Testis (tissue), 3 donors: ENCODE data around the gene MAPK1. TPM values are rescaled to one million over a fixed set of nuclear protein-coding genes. Genes with fewer than 3 reads are reported as not detected.

Experiments used
- DNase-seq: peaks from one replicate; pipeline ENCODE4 v3.0.0-alpha.2; 2019
- H3K27ac ChIP-seq, 2 donors: fragments of 200-600 bp; sonication (generic); one replicate each; pipeline ENCODE4 v1.5.1; 2019
- H3K27me3 ChIP-seq: fragments of 200-600 bp; sonication (generic); one replicate; pipeline ENCODE4 v1.5.1; 2019
- H3K36me3 ChIP-seq: fragments of 200-600 bp; sonication (generic); one replicate; pipeline ENCODE4 v1.5.1; 2017; ENCODE audit warnings: low read depth; ENCODE audit errors: missing control alignments
- H3K4me1 ChIP-seq: fragments of 200-600 bp; sonication (generic); one replicate; pipeline ENCODE4 v1.5.1; 2019
- H3K4me3 ChIP-seq, 2 donors: fragments of 200-600 bp; sonication (generic); one replicate each; pipeline ENCODE4 v1.5.1; 2017 to 2019
- H3K9me3 ChIP-seq: fragments of 200-600 bp; sonication (generic); one replicate; pipeline ENCODE4 v1.5.1; 2017
- CTCF ChIP-seq, 3 experiments: fragments of 450-650 bp in 2 of 3; fragments of 200-600 bp in 1 of 3; sonication (generic) in 1 of 3; IDR thresholded peaks; one replicate each; pipeline ENCODE4 v1.5.1; 2016 to 2019; ENCODE audit warnings: antibody characterized with exemption in 3 of 3, mild to moderate bottlenecking in 2 of 3, moderate library complexity in 1 of 3
- POLR2A ChIP-seq: fragments of 450-650 bp; IDR thresholded peaks from one replicate; pipeline ENCODE4 v1.6.1; 2017; ENCODE audit warnings: antibody characterized with exemption, mild to moderate bottlenecking, moderate library complexity
- WGBS, 2 donors: methylation state at CpG; one replicate each; pipeline ENCODE4 v1.1.5; 2018; 5-methylcytosine and 5-hydroxymethylcytosine counted together
- intact Hi-C: fragments of 100-400 bp; cut with DNase I; formaldehyde crosslinking; loops from one replicate; pipeline ENCODE4 v1.15.1; 2023; ENCODE audit warnings: low total_unique reads
- polyA plus RNA-seq: library from polyadenylated mRNA; stranded (reverse); fragments of 350-450 nt; fragmentation: Illumina TruSeq; extraction: RNeasy Lipid Tissue Mini Kit (QIAGEN cat#74804); gene quantifications from one replicate; pipeline ENCODE4 v1.2.3, GENCODE V29; 2014; ENCODE audit warnings: low read depth, low replicate concordance; ENCODE audit not compliant: insufficient read depth
- small RNA-seq, 2 donors: library from RNA; depleted of rRNA; stranded (forward); fragments of <200 nt; gene quantifications; one replicate each; pipeline ENCODE3, GENCODE V24; 2016
- total RNA-seq, 2 donors: library from RNA; depleted of rRNA; stranded (reverse); fragments of >200 nt; gene quantifications; one replicate each; pipeline ENCODE4 v1.2.3, GENCODE V29; 2016

The MAPK1 gene
- total and polyA plus RNA-seq, 3 donors from 2014 or later = 90.2 to 143 (median 121) TPM

- peaks cover 10% of the 10 kb centered on the region for H3K4me1 ChIP-seq
- TF ChIP-seq CTCF (IDR thresholded peaks at IDR 0.05) (no peak), POLR2A (no peak)
- no peaks in the 10 kb centered on the region for H3K27me3 ChIP-seq
- H3K27ac ChIP-seq = no peak overlapping the region
- WGBS, 2 donors = 84 to 89% methylated on average over 6 to 8 of the region's 8 CpGs
- no peak for DNase-seq
- H3K9me3 ChIP-seq = no peaks in the 10 kb centered on the region
- H3K4me3 ChIP-seq = no peak overlapping the region
- H3K36me3 ChIP-seq = no peaks in the 10 kb centered on the region
- intact Hi-C loops = no loop called here
These were observed 157.8 kb downstream of the MAPK1 start for GRCh38 chr22:21709688-21710087.

GRCh38 chr22:21708960-21709359, 158.5 kb downstream of the MAPK1 start:
- Histone ChIP-seq H3K4me3 (no peak overlapping the region), H3K27ac (no peak overlapping the region), H3K4me1 (peaks cover 10% of the 10 kb centered on the region), H3K9me3 (no peaks in the 10 kb centered on the region), H3K36me3 (no peaks in the 10 kb centered on the region), H3K27me3 (no peaks in the 10 kb centered on the region)
- no peak for DNase-seq
- intact Hi-C loops = no loop called here
- TF ChIP-seq CTCF (IDR thresholded peaks at IDR 0.05) (no peak), POLR2A (no peak)
- 95 to 100% methylated on average over 6 of the region's 6 CpGs for WGBS, 2 donors

GRCh38 chr22:21707677-21708076, 159.8 kb downstream of the MAPK1 start:
- intact Hi-C loops = no loop called here
- H3K4me3 ChIP-seq = no peak overlapping the region
- H3K27me3 ChIP-seq = no peaks in the 10 kb centered on the region
- no peaks in the 10 kb centered on the region for H3K36me3 ChIP-seq
- DNase-seq = no peak
- no peaks in the 10 kb centered on the region for H3K9me3 ChIP-seq
- H3K4me1 ChIP-seq = peaks cover 6% of the 10 kb centered on the region
- TF ChIP-seq POLR2A (no peak), CTCF (IDR thresholded peaks at IDR 0.05) (no peak)
- 41 to 58% methylated on average over 3 of the region's 3 CpGs for WGBS, 2 donors
- no peak overlapping the region for H3K27ac ChIP-seq

Small RNAs within 50 kb of the gene (small RNA-seq; reads per million reads assigned to genes)
- gene RN7SL280P (0 reads per million in 2 donors), gene RNA5SP493 (0 reads per million in 2 donors)

Other genes with a start within 250 kb of the MAPK1 start
- 10 to 100 TPM; 36.5 to 37.1 TPM for gene YDJC, start 237.6 kb downstream of the MAPK1 start, total RNA-seq
- 9.9 TPM for gene YDJC, start 237.6 kb downstream of the MAPK1 start, polyA plus RNA-seq
- gene CCDC116, start 234.9 kb downstream of the MAPK1 start, total RNA-seq = 10 to 100 TPM; 16.0 to 28.6 TPM
- gene CCDC116, start 234.9 kb downstream of the MAPK1 start, polyA plus RNA-seq = 54.0 TPM
- 10 to 100 TPM; 33.0 to 34.3 TPM for gene SDF2L1, start 225.3 kb downstream of the MAPK1 start, total RNA-seq
- gene SDF2L1, start 225.3 kb downstream of the MAPK1 start, polyA plus RNA-seq = 23.9 TPM
- 10 to 100 TPM; 64.6 to 65.3 TPM for gene PPIL2, start 201.6 kb downstream of the MAPK1 start, total RNA-seq
- gene PPIL2, start 201.6 kb downstream of the MAPK1 start, polyA plus RNA-seq = 35.5 TPM
- 100 to 1,000 TPM in 1 of 2 donors, 10 to 100 TPM in 1; 83.6 to 169 TPM for gene YPEL1, start 131.9 kb downstream of the MAPK1 start, total RNA-seq
- gene YPEL1, start 131.9 kb downstream of the MAPK1 start, polyA plus RNA-seq = 168 TPM
- gene PPM1F, start 85.2 kb upstream of the MAPK1 start, total RNA-seq = 10 to 100 TPM; 22.4 to 22.7 TPM
- 17.4 TPM for gene PPM1F, start 85.2 kb upstream of the MAPK1 start, polyA plus RNA-seq
- gene TOP3B, start 115.1 kb upstream of the MAPK1 start, total RNA-seq = 10 to 100 TPM; 65.5 to 70.5 TPM
- 19.1 TPM for gene TOP3B, start 115.1 kb upstream of the MAPK1 start, polyA plus RNA-seq